Body of pancreas (tissue), 4 donors: ENCODE data around the gene CCDC185.

ENCODE experiments used
- POLR2A ChIP-seq, 3 donors: fragments of 450-650 bp; IDR thresholded peaks; one replicate each; pipeline ENCODE4 v1.6.1; 2016; ENCODE audit warnings: antibody characterized with exemption in 3 of 3, mild to moderate bottlenecking in 2 of 3
- TF ChIP-seq, protein P1 (sequence below), 7 experiments: fragments of 450-650 bp in 4 of 7; fragments of 200-600 bp in 3 of 7; sonication (generic) in 3 of 7; IDR thresholded peaks; one replicate each; pipeline ENCODE4 v1.5.1; 2016 to 2019; ENCODE audit warnings: antibody characterized with exemption in 7 of 7

DNA sequence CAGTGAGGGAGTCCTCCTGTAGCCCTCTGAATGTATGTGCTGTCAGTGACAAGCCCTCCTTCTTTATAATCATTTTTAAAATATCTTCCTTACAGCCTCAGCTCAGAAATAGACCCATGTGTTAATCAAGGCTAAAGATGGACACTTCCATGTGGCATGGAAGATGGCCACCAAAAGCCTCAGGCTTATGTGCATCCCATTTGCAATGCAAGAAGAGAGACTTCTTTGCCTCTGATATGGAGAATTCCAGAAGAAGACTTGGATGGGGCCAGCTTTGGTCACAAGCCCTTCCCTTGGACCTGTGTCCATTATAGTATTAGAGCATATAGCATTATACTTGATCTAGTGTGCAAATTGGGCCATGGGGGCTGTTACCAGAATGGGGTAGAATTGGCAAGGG lies 18.5 kb downstream of the CCDC185 start:
- TF ChIP-seq, protein P1, sequence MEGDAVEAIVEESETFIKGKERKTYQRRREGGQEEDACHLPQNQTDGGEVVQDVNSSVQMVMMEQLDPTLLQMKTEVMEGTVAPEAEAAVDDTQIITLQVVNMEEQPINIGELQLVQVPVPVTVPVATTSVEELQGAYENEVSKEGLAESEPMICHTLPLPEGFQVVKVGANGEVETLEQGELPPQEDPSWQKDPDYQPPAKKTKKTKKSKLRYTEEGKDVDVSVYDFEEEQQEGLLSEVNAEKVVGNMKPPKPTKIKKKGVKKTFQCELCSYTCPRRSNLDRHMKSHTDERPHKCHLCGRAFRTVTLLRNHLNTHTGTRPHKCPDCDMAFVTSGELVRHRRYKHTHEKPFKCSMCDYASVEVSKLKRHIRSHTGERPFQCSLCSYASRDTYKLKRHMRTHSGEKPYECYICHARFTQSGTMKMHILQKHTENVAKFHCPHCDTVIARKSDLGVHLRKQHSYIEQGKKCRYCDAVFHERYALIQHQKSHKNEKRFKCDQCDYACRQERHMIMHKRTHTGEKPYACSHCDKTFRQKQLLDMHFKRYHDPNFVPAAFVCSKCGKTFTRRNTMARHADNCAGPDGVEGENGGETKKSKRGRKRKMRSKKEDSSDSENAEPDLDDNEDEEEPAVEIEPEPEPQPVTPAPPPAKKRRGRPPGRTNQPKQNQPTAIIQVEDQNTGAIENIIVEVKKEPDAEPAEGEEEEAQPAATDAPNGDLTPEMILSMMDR (IDR thresholded peaks at IDR 0.05) = no peak
- no peak for TF ChIP-seq POLR2A (IDR thresholded peaks at IDR 0.05)
